Fibroblast of lung (primary cell): ENCODE measurements around the gene OPRD1.

ENCODE experiments used
- EZH2 ChIP-seq: IDR thresholded peaks from 2 replicates; pipeline ENCODE4 v1.5.1; 2012; ENCODE audit warnings: low read length, control low read depth, mild to moderate bottlenecking; ENCODE audit errors: missing control alignments
- TF ChIP-seq, protein P1 (sequence below), 2 donors: IDR thresholded peaks in 1 of 2; conservative IDR thresholded peaks in 1 of 2; 1 replicate in 1 of 2; 2 replicates in 1 of 2; pipeline ENCODE4 v1.5.1; 2011 to 2012; ENCODE audit warnings: low read length in 2 of 2, control low read depth in 1 of 2, inconsistent platforms in 1 of 2, low read depth in 1 of 2, mild to moderate bottlenecking in 1 of 2

GRCh38 chr1:28853093-28853742 is 41.2 kb downstream of the OPRD1 start:
- TF ChIP-seq, protein P1, sequence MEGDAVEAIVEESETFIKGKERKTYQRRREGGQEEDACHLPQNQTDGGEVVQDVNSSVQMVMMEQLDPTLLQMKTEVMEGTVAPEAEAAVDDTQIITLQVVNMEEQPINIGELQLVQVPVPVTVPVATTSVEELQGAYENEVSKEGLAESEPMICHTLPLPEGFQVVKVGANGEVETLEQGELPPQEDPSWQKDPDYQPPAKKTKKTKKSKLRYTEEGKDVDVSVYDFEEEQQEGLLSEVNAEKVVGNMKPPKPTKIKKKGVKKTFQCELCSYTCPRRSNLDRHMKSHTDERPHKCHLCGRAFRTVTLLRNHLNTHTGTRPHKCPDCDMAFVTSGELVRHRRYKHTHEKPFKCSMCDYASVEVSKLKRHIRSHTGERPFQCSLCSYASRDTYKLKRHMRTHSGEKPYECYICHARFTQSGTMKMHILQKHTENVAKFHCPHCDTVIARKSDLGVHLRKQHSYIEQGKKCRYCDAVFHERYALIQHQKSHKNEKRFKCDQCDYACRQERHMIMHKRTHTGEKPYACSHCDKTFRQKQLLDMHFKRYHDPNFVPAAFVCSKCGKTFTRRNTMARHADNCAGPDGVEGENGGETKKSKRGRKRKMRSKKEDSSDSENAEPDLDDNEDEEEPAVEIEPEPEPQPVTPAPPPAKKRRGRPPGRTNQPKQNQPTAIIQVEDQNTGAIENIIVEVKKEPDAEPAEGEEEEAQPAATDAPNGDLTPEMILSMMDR (conservative IDR thresholded peaks at IDR 0.05 in 1 of 2, IDR thresholded peaks at IDR 0.05 in 1 of 2; ENCODE audit: low read depth in 1 of 2, low read length in 2 of 2), result no peak
- no peak for TF ChIP-seq EZH2
